GM19438 (cell line): ENCODE measurements around the gene HDAC3.

Experiments
- ATAC-seq: cut with Tn5 transposase; IDR thresholded peaks from one replicate; pipeline ENCODE4 v1.9.1; 2021; ENCODE audit warnings: low read depth; ENCODE audit not compliant: unreplicated experiment

The HDAC3 gene

DNA sequence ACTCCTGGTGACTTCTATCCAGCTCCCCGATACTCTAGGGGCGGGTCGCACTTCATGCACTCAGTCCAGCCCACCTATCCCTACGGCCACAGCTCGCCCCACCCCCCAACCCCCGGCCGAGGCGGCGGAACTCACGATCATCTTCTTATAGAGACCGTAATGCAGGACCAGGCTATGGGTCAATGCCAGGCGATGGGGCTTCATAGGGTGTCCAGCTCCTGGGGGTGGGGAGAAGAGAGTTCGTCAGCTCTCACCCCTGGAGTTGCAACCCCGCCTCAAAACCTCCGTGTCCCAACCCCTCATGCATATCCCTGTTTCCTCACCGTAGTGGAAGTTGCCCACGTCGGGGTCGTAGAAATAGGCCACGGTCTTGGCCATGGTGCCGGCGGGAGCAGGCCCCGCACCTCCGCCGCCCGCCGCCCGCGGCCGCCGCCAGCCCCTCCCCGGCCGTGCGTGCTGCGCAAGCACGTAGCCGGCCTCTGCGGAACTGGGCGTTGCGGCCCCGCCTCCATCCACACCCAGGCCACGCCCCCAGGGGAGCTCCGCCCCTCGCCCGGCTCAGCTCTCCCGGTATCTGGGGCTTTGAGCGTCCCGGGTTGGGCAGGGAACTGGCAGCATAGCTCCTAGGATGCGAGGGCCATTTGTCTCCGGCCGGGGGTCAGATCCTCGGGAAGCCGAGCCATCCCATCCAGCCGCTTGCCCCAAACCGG, at the start of gene HDAC3, which contains the start of gene RELL2:
TSS of gene HDAC3 (minus strand) at position 437 of the 710 bp plus-strand sequence. CDS start at position 378, 59 bp downstream.
TSS of gene RELL2 (plus strand) at position 585 of the 710 bp plus-strand sequence. CDS start 1,229 bp downstream, outside the sequence.
- ATAC-seq, result peak; percentile 64

GRCh38 chr5:141685591-141685990, 48.9 kb upstream of the HDAC3 start:
- ATAC-seq, result no peak

DNA sequence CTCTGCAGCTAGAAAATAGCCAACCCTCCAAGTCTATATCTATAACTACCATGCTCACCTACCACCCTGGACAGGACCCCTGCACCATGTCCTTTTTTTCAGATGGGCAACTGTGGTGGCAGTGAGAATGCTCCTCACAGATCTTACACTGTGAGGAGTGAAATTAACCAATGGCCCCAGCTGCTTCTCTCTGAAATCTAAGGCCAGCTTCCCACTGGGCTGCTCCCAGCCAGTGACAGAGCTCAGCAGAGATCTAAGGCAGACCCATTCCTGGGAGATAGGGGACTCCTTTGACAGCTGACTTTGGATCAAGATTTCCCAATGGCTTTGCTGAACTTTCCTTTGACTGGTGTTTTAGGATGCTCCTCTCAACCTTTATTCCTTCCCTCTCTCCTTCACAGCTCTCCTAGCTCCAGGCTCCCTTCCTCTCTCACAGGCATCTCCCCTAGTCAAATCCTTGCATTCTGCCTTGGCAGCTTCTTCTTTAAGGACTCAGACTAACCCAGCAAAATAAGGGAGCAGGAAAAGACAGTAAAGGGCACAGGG, 47.0 kb upstream of the HDAC3 start:
- ATAC-seq, result no peak

DNA sequence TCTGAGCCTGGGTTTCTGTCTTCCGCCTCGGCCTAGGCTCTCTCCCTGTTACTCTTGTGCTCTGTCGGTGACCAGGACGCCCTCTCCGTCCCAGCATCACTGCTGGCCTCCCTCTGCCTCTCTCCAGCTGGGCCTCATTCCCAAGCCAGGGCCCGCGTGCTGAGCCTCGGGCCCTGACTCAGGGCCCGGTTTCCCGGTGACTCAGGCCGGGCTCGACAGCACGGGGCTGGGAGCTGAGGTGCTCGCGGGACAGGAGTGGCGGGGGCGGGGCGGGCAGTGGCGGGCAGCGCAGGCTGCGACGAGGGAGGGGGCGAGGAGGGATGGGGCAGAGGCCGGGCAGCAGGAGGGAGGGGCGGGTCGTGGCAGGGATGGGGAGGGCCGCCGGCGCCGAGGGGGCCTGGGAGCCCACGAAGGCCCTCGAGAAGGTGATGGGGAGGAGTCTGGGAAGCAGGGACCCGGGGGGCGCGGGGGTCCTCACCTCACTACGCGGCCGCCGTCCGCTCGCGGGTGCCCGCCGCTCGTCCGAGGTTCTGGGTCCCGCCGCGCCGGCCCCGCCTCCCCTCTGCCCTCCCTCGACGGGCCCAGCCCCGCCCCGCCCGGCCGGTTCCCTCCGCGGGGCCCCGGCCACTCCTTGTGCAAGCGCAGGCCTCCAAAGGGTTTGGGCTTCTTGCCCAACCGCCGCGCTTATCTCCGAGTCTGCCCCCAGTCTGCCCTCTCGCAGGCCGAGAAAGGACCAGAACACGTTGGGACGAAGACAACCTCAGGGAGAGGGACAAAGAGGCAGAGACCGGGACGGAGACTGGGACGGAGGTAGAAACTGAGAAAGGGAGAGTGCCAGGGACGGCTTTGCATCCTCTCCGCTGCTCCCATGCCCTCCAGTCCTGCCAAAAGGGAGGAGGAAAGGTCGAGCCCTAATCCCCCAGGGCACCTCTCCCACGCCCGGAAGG, 45.3 kb upstream of the HDAC3 start, which contains the start of gene ARAP3:
TSS of gene ARAP3 (minus strand) at position 536 of the 947 bp plus-strand sequence. CDS start 1,744 bp downstream, outside the sequence.
- ATAC-seq, result no peak

DNA sequence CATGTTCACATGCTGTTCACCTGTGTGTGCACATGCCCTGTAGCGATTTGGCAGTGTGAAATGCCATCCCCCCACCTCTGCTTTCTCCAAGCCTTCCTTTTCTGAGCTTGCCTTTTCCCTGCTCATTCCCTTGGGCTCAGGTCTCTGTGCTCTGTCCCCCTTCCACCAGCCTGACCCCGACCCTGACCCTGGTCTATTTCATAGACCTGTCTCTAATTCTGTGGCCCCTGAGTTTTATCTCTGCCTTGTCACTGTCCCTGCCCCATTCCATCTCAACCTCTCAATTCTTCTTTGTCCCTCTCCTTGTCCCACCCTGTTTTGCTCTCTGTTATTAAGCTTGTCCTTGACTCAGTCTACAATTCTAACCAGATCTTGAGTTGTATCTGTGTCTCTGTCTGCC, 44.6 kb upstream of the HDAC3 start:
- ATAC-seq, result no peak

GRCh38 chr5:141680751-141681201, 44.1 kb upstream of the HDAC3 start:
- ATAC-seq, result no peak

DNA sequence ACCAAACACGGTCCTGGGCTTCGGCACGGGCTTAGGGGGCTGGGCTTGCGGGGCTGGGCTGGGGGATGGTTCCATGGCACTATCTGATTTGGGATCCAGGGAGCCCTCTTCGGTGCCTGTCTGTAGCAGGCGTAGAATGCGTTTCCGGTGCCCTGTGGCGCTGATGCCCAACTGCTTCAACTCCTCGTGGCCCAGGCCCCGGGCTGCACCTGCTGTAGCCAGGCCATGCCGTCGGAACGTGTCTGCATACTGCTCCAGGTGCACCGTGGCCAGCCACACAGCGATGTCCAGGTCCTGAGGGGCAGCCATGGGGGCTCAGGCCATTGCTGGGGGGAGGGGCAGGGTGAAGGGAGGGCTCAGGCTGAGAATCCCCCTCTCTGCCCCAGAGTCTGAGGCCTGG, 43.5 kb upstream of the HDAC3 start:
- ATAC-seq, result no peak

DNA sequence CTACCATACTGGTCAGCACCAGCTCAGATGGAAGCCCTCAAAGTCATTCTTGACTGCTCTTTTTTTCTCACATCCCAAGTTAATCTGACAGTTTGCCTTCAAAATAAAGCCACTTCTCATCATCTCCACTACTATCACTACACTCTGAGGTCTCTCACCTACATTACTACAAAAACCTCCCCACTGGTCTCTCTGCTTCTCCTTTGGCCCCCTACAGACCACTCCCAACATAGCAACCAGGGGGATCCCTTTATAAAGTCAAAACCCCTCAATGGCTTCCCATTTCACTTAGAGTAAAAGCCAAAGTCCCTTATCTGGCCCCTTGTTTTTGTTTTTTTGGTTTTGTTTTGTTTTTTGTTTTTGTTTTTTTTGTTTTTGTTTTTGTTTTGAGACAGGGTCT, 40.8 kb upstream of the HDAC3 start:
- ATAC-seq, result no peak

GRCh38 chr5:141675672-141676071, 39.0 kb upstream of the HDAC3 start:
- no peak for ATAC-seq

DNA sequence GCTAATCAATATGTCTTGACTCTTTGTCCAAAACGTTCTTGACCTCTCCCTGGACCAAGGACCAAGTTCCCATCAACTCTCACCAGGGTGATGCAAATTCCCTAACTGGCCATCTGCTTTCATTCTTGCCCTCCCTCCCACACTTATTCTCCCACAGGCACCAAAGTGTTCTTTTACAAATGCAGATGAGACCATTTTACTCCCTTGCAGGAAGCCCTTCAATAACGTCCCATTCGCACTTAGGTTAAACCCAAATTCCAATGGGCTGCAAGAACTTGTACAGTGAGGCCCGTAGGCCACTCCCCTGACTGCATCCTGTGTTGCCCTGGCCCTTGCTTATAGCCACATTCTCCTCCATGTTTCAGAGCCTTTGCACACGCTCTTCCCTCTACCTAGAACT, 38.1 kb upstream of the HDAC3 start:
- no peak for ATAC-seq

DNA sequence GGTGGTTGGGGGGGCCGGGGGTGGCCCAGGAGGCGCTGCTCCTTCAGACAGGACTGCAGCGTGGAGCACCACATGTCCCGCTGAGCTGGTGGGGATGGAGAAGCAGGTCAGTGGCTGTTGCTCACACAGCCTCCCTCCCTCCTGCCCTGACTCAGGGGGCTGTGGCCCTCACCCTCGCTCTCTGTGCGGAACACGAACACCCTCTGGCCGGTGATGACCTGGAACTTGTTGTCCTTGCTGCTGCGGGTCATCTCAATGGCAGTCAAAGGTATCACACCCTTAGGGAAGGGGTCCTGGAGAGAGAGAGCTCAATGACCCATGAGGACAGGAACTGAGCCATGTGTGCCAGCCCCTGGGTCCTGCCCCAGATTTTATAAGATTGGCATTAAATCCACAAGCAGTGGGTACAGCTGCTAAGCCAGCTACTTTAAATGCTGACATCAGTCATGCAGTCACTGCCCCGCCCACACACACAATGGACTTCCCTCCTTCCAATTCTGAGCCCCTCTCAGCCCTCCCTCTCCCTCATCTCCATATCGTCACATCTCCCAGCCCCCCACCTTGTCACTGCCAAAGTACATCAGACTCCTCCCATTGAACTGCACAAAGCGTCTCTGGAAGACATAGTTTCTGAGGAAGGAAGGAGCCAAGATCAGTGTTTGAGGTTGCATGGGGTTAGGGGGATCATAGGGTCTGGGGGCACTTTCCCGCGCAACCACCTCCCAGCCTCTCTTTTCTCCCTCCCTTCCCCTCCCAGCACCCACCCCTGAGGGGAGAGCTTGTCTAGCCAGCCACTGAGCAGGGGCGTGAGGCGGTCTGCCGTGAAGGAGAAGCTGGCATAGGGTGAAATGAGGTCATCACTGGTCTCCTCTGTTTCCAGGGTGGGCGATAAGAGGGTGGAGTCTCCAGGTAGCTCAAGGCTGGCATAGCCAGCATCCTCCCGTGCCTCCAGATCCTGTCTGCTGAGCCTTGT, 36.5 kb upstream of the HDAC3 start:
- ATAC-seq, result no peak

DNA sequence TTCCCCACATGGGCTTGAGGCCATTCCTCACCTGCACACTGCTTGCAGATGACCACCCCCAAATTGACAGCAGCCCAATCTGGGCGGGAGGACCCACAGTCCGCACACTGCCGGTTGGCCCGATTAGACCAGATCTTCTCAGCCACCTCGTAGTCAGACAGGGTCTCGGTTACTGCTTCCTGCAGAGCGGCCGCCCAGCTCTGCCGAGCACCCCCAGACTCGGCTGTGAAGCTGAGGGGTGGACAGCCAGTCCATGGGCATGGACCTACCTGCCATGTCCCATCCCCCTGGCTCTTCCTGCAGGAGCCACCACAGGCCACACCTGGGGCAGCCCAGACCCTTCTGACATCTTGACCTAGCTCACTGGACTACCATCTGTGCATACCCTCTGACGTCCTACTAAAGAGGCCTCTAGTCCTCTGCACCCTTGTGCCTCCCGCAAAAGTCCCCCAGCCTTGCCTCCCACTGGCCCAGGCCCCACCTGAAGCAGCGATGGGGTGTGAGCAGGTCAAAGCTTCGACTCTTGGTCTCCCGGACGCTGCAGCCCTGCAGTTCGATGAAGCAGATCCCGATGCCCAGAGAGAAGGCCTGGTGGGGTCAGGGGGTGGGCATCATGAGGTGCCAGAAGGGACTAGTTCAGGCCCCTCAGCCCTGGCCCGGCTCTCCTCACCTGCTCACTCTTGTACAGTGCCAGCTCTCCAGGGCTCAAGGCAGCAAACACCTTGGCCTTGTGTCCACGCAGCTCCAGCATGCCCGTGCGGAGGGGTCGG, 35.6 kb upstream of the HDAC3 start:
- no peak for ATAC-seq

DNA sequence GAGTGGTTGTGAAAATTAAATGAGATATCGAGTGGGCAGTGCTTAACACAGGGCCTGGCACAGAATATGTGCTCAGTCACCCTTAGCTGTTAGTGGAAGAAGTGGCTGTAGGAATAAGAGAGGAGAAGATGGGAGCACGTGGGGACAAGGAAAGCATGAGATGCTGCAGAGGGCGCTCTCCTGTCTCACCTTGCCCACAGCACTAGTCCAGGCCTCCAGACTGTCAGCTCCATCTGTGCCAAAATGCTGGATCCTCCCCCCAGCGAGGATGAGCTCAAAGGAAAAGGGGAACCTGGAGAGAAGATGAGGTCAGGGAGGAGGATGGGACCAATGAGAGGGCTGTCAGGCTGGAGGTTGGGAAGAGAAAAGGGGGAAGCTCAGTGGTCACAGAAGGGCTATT, 32.9 kb upstream of the HDAC3 start:
- ATAC-seq, result no peak

DNA sequence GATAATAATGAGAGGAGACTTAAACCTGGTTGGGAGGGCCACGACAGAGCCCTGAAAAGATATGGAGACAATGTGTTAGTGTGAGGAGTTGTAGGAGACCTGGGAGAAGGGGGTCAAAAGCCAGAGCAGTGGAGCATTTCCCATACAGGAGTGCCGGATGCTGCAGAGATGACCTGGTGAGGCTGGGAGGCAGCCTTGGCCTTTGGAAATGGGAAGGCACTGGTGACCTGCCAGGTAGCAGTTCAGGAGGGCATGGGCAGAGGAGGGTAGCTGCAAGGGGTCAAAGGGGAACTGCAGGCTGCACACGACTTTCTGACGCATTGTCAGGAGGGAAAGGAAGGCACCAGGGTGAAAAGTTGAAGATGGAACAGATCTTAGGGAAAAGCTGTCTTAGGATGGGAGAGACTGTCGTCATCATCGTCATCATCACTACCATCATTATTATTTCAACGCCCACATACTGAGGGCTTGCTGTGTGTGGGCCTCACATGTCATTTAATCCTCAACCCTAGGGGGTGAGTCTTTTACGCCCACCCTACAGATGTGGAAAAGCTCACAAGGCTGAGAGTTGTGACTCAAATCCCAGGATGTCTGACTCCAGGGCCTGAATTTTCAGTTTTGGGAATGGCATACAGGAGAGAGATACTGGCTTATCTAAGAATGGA, 32.1 kb upstream of the HDAC3 start:
- no peak for ATAC-seq

- ATAC-seq, result no peak
Measured at GRCh38 chr5:141665995-141666940, 29.6 kb upstream of the HDAC3 start.

- ATAC-seq, result peak; percentile 99
Measured at GRCh38 chr5:141664733-141665461, 28.2 kb upstream of the HDAC3 start.

GRCh38 chr5:141663506-141663905, 26.9 kb upstream of the HDAC3 start:
- ATAC-seq, result no peak
